NCI-H524 (cell line): ENCODE measurements around the gene MASP1.

ENCODE experiments used
- DNase-seq, 2 experiments: peaks; one replicate each; lab custom pipeline; 2025; lab: John Stamatoyannopoulos, UW

The MASP1 gene

DNA sequence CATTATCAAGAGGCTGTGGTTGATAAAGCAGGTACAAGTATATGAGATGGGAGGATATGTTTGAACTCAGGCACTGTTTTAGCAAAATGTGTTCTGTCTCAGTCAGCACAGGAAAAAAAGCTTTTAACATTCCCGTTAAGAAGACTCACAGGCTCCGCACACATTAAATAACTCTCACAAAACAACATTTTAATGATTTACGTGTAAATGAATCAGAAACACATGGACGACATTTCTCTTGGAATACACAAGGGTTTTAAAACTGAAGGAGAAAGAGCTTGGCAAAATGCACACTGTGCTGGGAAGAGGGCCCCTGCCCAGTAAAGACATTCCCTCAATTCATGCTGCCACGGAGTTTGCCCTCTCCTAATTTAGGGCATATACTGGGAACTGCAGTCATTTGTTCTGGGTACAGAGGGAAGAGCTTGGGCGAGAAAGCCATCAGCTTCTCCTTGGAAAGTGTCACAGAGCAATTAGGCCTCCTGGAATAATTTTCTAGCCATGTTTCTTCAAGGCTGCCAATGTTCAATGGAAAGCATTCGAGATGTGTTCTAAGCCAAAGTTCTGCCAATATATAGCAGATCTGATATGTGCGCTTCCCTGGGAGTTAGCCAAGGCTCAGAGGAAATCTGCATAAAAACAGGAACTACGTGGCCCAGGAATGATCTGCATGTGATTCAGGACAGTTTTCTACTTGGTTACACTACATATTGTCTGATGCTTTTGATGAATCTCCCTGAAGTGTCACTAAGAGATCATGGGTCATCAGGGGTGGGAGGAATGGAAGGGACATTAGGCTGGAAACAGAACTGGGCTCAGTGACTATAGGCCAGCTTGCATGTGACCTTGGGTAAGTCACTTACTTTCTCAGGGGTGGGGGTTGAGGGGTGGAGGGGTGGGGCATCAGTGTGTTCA, 2.2 kb upstream of the MASP1 start:
- no peak for DNase-seq

DNA sequence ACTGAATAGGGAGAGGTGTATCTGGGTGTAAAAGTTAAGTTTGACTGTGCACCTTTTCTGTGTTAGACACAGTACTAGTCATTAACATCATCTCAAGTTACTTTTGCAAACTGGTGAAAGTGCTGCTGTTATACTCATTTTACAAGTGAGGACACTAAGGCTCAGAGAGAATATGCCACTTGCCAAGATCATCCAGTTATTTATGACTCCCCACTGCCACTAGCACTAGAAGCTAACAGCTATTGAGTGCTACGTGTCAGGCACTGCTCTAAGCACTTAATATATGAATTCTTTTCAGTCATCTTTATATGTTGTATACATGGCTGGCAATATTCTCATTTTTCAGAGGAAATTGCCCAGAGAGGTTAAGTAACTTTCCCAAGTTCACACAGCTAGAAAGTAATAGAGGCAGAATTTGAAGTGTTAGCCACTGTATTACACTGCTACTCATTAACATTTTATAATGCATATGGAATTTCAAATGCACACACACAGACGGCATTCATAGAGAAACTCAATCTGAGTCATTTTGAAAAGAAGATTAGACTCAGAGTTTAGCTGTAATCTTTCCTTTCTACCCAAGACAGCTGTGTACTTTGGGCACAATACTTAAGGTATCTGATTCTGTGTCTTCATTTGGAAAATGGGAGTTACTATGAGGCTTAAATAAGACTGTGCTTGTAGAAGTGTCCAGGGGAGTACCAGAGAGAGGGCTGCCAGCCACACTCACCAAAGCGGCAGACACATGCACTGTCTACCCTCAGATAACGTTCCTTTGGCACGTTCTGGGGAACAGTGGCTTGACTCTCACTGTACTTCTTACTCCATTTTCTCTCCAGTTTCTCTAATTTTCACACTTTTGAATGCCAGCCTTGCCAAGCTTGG, 1.3 kb upstream of the MASP1 start:
- peak in 1 of 2 experiments; percentile 20 for DNase-seq

- no peak for DNase-seq
These were observed 644 bp upstream of the MASP1 start for GRCh38 chr3:187292181-187292580.

GRCh38 chr3:187291001-187291511, 481 bp downstream of the MASP1 start:
- peak in 1 of 2 experiments; percentile 42 for DNase-seq

GRCh38 chr3:187290503-187290902, 1.0 kb downstream of the MASP1 start:
- no peak for DNase-seq

DNA sequence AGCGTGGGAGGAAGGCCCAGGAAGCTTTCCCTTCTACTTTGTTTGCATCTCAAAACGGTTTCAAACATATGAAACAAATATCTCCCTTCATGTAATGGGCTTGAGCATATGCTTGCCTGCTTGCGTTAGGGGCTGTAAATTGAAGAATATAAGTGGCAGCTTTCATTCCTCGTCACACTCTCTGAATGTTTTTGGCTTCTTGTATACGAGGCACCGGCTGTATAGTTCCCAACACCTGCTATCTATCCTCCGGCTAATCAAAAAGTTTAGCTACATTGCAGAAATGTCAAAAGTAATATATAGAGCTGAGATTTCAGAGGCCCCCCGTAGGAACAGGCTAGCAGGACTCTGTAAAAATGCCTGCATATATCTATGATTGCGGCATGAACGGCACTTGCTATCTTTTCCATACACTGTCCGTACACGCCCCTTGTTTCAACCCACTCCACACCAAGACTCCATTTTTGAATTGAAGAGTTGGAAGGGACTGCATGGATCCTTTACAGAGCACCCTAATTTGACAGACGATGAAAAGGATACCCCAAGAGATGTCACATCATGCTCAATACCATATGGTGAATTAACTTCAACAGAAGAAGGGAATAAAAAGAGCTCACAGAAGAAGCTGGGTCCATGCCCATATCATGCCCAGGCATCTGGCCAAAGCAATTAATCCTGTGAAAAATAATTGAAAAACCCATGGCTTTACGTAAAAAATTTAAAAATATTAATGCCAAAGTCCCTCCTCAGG, 2.5 kb downstream of the MASP1 start:
- no peak for DNase-seq

DNA sequence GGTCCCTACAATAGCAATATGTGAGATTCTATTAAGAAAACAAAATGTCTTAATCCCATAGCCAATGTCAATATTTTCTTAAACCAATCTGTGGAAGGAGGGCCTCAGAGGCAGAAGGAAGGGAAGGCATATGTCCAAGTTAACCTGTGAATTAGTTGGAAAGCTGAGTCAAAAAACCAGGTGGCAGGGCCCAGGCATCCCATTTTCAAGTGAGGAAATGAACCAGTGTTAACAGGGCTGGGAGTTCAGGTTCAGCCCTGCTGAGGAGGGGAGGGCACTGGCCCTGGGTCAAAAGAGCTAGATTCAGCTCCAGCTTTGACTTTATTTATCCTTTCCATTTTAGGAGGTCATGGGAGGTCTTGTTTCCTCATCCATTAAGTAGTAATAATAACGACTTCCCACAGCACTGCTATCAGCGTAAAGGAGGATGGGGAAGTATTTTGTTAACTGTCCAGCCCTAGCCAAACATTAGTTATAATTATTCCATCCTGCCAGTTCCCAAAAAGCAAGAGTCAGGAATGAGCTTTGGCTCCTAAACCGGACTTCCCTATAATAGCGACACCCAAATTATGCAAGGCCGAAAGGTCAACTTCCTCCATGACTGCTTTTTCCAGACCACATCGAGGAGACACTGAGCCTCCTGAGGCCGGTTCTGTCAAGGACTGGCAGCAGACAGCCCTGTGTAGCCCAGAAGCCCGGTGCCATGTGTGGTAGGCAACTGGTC, 3.2 kb downstream of the MASP1 start:
- no peak for DNase-seq

- DNase-seq: no peak
These were observed 4.3 kb downstream of the MASP1 start for GRCh38 chr3:187287256-187287655.

DNA sequence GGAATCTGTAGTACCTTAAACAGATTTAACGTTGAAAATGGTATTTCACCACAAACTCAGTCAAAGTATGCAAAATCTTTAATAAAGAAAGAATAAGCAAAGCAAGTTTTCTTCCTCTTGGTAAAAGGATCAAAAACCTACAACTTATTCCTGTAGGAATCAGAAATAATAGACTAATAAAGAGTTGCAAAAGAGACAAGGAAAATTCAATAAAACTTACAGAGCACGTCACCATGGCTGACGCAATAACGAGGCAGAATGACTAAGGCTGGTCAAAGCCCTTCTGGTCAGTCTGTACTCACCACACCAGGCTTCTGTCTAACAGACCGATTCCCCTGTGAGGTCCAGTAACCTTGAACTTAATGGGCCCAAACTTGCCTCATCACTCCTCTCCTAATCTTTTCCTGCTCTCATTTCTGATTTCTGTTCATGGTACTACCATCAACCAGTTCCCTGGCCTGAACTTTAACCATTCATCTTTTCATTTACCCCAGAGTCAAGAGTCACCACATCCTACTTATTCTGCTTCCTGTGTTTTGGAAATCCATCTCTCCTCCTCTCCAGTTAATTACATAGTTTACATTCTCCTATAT, 5.0 kb downstream of the MASP1 start:
- DNase-seq: no peak

DNA sequence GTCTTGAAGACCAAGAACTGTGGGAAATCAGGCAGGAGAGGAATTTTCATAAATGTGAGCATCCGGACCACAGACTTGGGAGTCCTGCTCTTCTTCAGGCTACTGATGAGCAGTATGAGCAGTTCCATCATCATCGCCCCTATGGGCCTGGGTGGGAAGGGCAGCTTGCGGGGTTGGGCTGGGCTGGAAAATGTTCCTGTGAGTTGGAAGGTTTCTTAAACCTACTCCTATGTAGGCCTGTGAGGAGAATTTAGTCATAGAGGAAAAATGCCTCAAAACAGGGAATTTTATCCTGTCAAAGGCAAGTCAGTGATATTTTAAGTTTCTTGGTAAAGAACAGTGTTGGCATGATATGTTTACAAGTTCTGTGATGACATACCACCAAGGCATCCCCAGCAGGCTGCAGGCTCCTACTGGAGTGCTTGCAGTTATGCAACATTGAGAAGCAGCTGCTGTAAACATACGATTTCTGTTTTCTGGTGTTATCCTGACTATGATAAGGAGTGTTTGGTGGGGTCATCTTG, 10.3 kb downstream of the MASP1 start:
- no peak for DNase-seq

DNA sequence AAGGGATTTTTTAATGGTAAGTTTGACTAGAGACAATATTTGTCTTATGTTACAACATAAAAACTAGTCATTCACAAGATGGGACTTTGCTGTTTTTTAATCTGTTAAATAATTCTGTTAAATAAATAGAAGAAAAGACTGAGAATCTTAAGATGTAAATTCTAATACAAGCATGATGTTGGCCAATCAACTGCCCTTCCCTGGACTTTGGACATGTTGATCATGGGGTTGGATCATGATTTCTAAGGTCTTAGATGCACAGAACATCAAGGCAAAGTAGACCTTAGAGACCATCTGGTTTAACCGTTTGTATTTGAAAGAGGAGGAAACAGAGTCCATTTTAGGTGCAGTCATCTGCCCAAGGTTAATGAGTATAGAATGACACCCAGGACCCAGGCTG, 10.9 kb downstream of the MASP1 start:
- no peak for DNase-seq

- DNase-seq: no peak
These were observed 14.4 kb downstream of the MASP1 start for GRCh38 chr3:187277129-187277462.

DNA sequence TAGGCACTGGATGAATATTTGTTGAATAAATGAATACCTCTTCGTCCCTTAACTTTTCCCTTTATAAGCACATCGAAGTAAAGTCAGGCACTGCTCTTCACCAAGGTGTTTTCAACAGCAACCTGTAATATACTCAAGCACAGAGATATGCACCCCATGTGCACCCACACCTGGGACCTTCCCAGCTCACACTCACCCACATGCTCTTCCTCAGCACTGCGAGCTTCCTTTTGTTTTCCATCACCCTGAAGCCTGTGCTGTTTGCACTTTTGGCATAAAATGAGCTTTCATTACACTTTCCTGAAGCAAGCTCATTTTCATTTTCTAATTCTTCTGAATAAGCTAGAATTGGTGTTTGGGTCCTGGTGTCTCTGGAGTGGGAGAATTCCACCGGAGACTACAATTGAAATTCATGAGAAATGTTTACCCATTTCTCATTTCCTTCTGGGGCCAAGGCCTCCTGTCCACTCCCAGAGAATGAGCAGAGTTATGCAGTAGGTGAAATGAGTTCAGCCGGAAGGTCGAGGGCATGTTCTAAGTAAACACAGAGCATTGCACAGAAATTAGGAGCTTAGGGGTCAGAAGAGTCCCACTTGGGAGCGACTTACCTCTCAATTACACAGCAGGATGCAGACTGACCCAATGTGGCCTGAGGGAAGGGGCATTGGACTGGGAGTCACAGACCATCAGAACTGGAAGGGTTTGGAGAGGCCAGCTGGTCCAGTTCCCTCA, 15.0 kb downstream of the MASP1 start:
- no peak for DNase-seq

DNA sequence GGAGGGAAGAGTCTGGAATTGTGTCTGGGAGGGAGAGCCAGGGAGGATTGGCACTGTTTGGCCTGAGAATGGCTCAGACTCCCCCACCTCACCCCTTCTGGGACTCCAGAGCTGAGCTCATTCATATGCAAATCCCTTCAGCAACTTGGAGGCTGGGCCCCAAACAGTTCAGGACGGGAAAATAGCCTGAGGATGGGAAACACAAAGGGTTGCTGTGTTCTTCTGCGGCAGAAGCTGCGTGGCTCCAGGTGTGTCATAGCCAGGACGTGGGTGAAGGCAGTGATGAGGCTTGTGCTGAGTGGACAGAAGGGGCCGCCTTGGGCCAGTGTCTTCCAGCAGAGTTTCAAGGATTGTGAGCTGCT, 16.6 kb downstream of the MASP1 start:
- peak; percentile 78 to 90 for DNase-seq

DNA sequence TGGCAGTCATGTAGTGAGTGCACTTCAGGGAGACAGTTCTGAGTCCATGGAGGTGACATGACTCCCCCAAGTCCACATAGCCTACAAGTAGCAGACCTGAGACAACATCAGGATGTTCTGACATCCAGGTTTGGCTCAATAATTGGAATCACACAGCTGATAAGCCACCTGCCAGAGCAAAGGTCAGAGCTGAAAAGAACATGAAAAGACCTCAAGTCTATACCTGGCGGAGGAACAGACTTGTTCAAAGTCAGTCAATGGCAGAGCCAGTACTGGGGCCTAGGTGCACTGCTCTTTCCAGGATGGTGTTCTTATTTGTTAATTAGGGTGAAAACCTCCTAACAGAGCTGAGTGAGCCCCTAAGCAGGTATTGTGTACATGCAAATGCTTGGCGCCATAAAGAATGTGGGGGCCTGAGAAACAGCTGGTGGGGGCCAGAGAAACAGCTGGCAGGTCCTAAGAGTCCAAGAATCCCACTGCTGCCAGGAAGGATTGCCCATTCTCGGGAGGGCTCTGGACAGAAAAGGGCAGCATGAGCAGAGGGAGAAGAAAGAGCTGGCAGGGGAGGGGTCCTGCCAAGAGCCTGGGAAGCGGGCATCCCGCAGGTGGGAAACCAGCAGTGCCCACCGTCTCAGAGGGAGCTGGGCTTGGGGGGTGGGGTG, 17.1 kb downstream of the MASP1 start:
- DNase-seq: peak; percentile 43 to 61

GRCh38 chr3:187271582-187271981, 20.0 kb downstream of the MASP1 start:
- no peak for DNase-seq

GRCh38 chr3:187269486-187269885, 22.1 kb downstream of the MASP1 start:
- no peak for DNase-seq

GRCh38 chr3:187267306-187267705, 24.2 kb downstream of the MASP1 start:
- no peak for DNase-seq

GRCh38 chr3:187266691-187267090, 24.8 kb downstream of the MASP1 start:
- no peak for DNase-seq
